Thyroid gland (tissue), 4 donors: ENCODE results near the gene TNRC18. TPM values are rescaled to one million over a fixed set of nuclear protein-coding genes. Genes with fewer than 3 reads are reported as not detected.
"Not testable (repeated sequence)": the region's sequence is repeated elsewhere in the genome, so short reads cannot be mapped to it uniquely, and the experiment has no call there.

Experiments used
- DNase-seq, 2 donors: peaks; one replicate each; pipeline ENCODE4 v3.0.0-alpha.2; 2019
- H3K27ac ChIP-seq, 3 donors: fragments of 200-600 bp; sonication (generic); 1 replicate in 2 of 3; 2 replicates in 1 of 3; pipeline ENCODE4 v1.5.1; 2016 to 2019; ENCODE audit warnings: mild to moderate bottlenecking in 1 of 3, moderate library complexity in 1 of 3
- H3K27me3 ChIP-seq: fragments of 200-600 bp; sonication (generic); one replicate; pipeline ENCODE4 v1.5.1; 2019
- H3K36me3 ChIP-seq, 2 donors: fragments of 200-600 bp; sonication (generic); one replicate each; pipeline ENCODE4 v1.5.1; 2016 to 2019
- H3K4me1 ChIP-seq, 2 donors: fragments of 200-600 bp; sonication (generic); one replicate each; pipeline ENCODE4 v1.5.1; 2017 to 2019
- H3K4me3 ChIP-seq, 3 donors: fragments of 200-600 bp; sonication (generic); replicated peaks in 1 of 3; 1 replicate in 2 of 3; 2 replicates in 1 of 3; pipeline ENCODE4 v1.5.1; 2016; ENCODE audit warnings: mild to moderate bottlenecking in 1 of 3
- H3K9me3 ChIP-seq: fragments of 200-600 bp; sonication (generic); one replicate; pipeline ENCODE4 v1.5.1; 2017
- CTCF ChIP-seq, 6 experiments: fragments of 200-600 bp in 3 of 6; fragments of 450-650 bp in 3 of 6; sonication (generic) in 3 of 6; IDR thresholded peaks; one replicate each; pipeline ENCODE4 v1.5.1; 2016 to 2019; ENCODE audit warnings: antibody characterized with exemption in 6 of 6, mild to moderate bottlenecking in 2 of 6, inconsistent platforms in 1 of 6, moderate library complexity in 1 of 6
- POLR2A ChIP-seq, 2 donors: fragments of 450-650 bp; IDR thresholded peaks; one replicate each; pipeline ENCODE4 v1.6.1; 2017; ENCODE audit warnings: antibody characterized with exemption in 2 of 2, mild to moderate bottlenecking in 2 of 2, moderate library complexity in 1 of 2
- WGBS, 2 donors: methylation state at CpG; one replicate each; pipeline ENCODE4 v1.1.5; 2017; 5-methylcytosine and 5-hydroxymethylcytosine counted together
- intact Hi-C: fragments of 100-400 bp; cut with DNase I; formaldehyde crosslinking; loops from one replicate; pipeline ENCODE4 v1.15.1; 2023
- total RNA-seq, 4 donors: library from RNA; depleted of rRNA; stranded (reverse); fragments of >200 nt; gene quantifications; one replicate each; pipeline ENCODE4 v1.2.3, GENCODE V29; 2016

The TNRC18 gene
- total RNA-seq, 4 donors from 2014 or later = 47.0 to 173 (median 94.8) TPM

GRCh38 chr7:5289355-5289754 lies 134.3 kb downstream of the TNRC18 start:
- no peaks in the 10 kb centered on the region for H3K27me3 ChIP-seq
- H3K4me3 ChIP-seq = no peak overlapping the region
- TF ChIP-seq CTCF (IDR thresholded peaks at IDR 0.05) = no peak
- no peak for TF ChIP-seq POLR2A (IDR thresholded peaks at IDR 0.05)
- no peak overlapping the region for H3K27ac ChIP-seq
- no peak for DNase-seq
- no peaks in the 10 kb centered on the region for H3K9me3 ChIP-seq
- intact Hi-C loops = no loop called here
- 86 to 89% methylated on average over 7 of the region's 7 CpGs for WGBS, 2 donors
- H3K36me3 ChIP-seq = no peaks in the 10 kb centered on the region
- H3K4me1 ChIP-seq = peaks cover 0 to 5% of the 10 kb centered on the region in 2 donors

- DNase-seq, H3K4me1 ChIP-seq, intact Hi-C loops, H3K27me3 ChIP-seq, H3K9me3 ChIP-seq, H3K36me3 ChIP-seq, H3K4me3 ChIP-seq, H3K27ac ChIP-seq: not testable (repeated sequence)
- WGBS, 2 donors = 92 to 93% methylated on average over 7 to 8 of the region's 8 CpGs
Observed at GRCh38 chr7:5288560-5288959, 135.1 kb downstream of the TNRC18 start.

- Histone ChIP-seq H3K27ac (no peak overlapping the region), H3K4me3 (no peak overlapping the region), H3K9me3 (no peaks in the 10 kb centered on the region), H3K36me3 (no peaks in the 10 kb centered on the region), H3K4me1 (peaks cover 6 to 14% of the 10 kb centered on the region in 2 donors), H3K27me3 (no peaks in the 10 kb centered on the region)
- no peak for DNase-seq
- intact Hi-C loops = no loop called here
- 95 to 97% methylated on average over 10 to 18 of the region's 19 CpGs for WGBS, 2 donors
- no peak for TF ChIP-seq POLR2A (IDR thresholded peaks at IDR 0.05)
- no peak for TF ChIP-seq CTCF (IDR thresholded peaks at IDR 0.05)
Observed at GRCh38 chr7:5287802-5288201, 135.8 kb downstream of the TNRC18 start.

GRCh38 chr7:5287373-5287772 lies 136.3 kb downstream of the TNRC18 start:
- H3K9me3 ChIP-seq = not testable (repeated sequence)
- WGBS, 2 donors = 90 to 92% methylated on average over 4 to 5 of the region's 5 CpGs

GRCh38 chr7:5286933-5287332 lies 136.7 kb downstream of the TNRC18 start:
- no peak for TF ChIP-seq CTCF (IDR thresholded peaks at IDR 0.05)
- TF ChIP-seq POLR2A (IDR thresholded peaks at IDR 0.05) = no peak
- Histone ChIP-seq H3K27ac (no peak overlapping the region), H3K9me3 (no peaks in the 10 kb centered on the region), H3K4me3 (no peak overlapping the region), H3K27me3 (no peaks in the 10 kb centered on the region), H3K36me3 (no peaks in the 10 kb centered on the region), H3K4me1 (peaks cover 6 to 14% of the 10 kb centered on the region in 2 donors)
- no peak for DNase-seq
- intact Hi-C loops = no loop called here
- 84 to 86% methylated on average over 9 of the region's 9 CpGs for WGBS, 2 donors

More at GRCh38 chr7:5287373-5287772, 136.3 kb downstream of the TNRC18 start:
- H3K4me3 ChIP-seq, intact Hi-C loops, H3K27me3 ChIP-seq, DNase-seq, H3K36me3 ChIP-seq, H3K27ac ChIP-seq: not testable (repeated sequence)
- peaks cover 6 to 14% of the 10 kb centered on the region in 2 donors for H3K4me1 ChIP-seq

- H3K36me3 ChIP-seq = no peaks in the 10 kb centered on the region
- intact Hi-C loops = no loop called here
- TF ChIP-seq CTCF (IDR thresholded peaks at IDR 0.05) = peak in 2 of 6 experiments; percentile 40 to 43
- no peak for TF ChIP-seq POLR2A (IDR thresholded peaks at IDR 0.05)
- H3K4me3 ChIP-seq = no peak overlapping the region
- no peaks in the 10 kb centered on the region for H3K27me3 ChIP-seq
- H3K9me3 ChIP-seq = no peaks in the 10 kb centered on the region
- H3K4me1 ChIP-seq = peaks cover 6 to 14% of the 10 kb centered on the region in 2 donors
- WGBS, 2 donors = 51 to 83% methylated on average over 7 to 15 of the region's 24 CpGs
- peak; percentile 78 to 81 for DNase-seq
- H3K27ac ChIP-seq = no peak overlapping the region
Observed at GRCh38 chr7:5284304-5285281, 139.0 kb downstream of the TNRC18 start.
